ENCODE data around the gene LRGUK.

The LRGUK gene

GRCh38 chr7:134307320-134307719 is 180.2 kb downstream of the LRGUK start:
- no peak for DNase-seq

GRCh38 chr7:134308548-134308947 is 181.4 kb downstream of the LRGUK start:
- DNase-seq, result no peak

- no peak for DNase-seq
These were observed 184.7 kb downstream of the LRGUK start for GRCh38 chr7:134311807-134312206.

- no peak for DNase-seq
These were observed 185.6 kb downstream of the LRGUK start for GRCh38 chr7:134312717-134313116.

- no peak for DNase-seq
These were observed 186.4 kb downstream of the LRGUK start for GRCh38 chr7:134313543-134313942.

Measured in NCI-H2171 treated with DMSO at 0.1 percent for 48 hours (cell line).